Measurements from ENCODE around the gene HOXD10. TPM values are rescaled to one million over a fixed set of nuclear protein-coding genes. Genes with fewer than 3 reads are reported as not detected.

HOXD10 gene
- total RNA-seq, 2 experiments from 2014 or later, result not detected

- ATAC-seq (ENCODE audit: poor library complexity), result no peak
- DNase-seq, result no peak
- peaks cover 97 to 100% of the 10 kb centered on the region in 2 experiments for H3K27me3 ChIP-seq (ENCODE audit: control insufficient read depth in 1 of 2, insufficient read depth in 2 of 2, low read length in 2 of 2)
- H3K4me3 ChIP-seq (ENCODE audit: low read length), result no peak overlapping the region
- no peak overlapping the region for H3K27ac ChIP-seq (ENCODE audit: low read depth in 1 of 2, low read length in 2 of 2)
- TF ChIP-seq CTCF (IDR thresholded peaks at IDR 0.05), result no peak
- no peaks in the 10 kb centered on the region for H3K36me3 ChIP-seq (ENCODE audit: insufficient read depth, low read length)
- H3K9me3 ChIP-seq (ENCODE audit: control insufficient read depth in 1 of 2, insufficient read depth in 1 of 2, low read length in 2 of 2), result peaks cover 18 to 40% of the 10 kb centered on the region in 2 experiments
- peaks cover 6% of the 10 kb centered on the region for H3K4me1 Mint-ChIP-seq (ENCODE audit: low read depth)
- H3K9me3 Mint-ChIP-seq, result peaks cover 5% of the 10 kb centered on the region
- H3K27me3 Mint-ChIP-seq, result peaks cover 98% of the 10 kb centered on the region
- no peak overlapping the region for H3K27ac Mint-ChIP-seq
- H3K4me3 Mint-ChIP-seq, result no peak overlapping the region
- POLR2A ChIA-PET, result interaction anchor here (2.1 kb wide), 1 partner anchor 11 kb away, joined by 5 read pairs; no protein-coding TSS in a partner anchor
- H3K4me1 ChIP-seq (ENCODE audit: insufficient read depth, low read length), result peaks cover 23% of the 10 kb centered on the region
- intact Hi-C loops (cut with DNase I, micrococcal nuclease), result loop anchor here in 1 of 2 experiments (5.0 kb wide), 1 partner anchor 1754 kb away; no protein-coding TSS in a partner anchor
- no peaks in the 10 kb centered on the region for H3K36me3 Mint-ChIP-seq (ENCODE audit: low read depth)
- CTCF ChIA-PET, result no interaction called here
These were observed 45.0 kb upstream of the HOXD10 start for GRCh38 chr2:176071330-176072291.

- TF ChIP-seq CTCF (IDR thresholded peaks at IDR 0.05), result no peak
- Mint-ChIP-seq H3K4me1 (ENCODE audit: low read depth) (peaks cover 6% of the 10 kb centered on the region), H3K27ac (no peak overlapping the region), H3K36me3 (ENCODE audit: low read depth) (no peaks in the 10 kb centered on the region), H3K27me3 (peaks cover 100% of the 10 kb centered on the region), H3K4me3 (no peak overlapping the region), H3K9me3 (peaks cover 5% of the 10 kb centered on the region)
- Histone ChIP-seq H3K27ac (ENCODE audit: low read depth in 1 of 2, low read length in 2 of 2) (no peak overlapping the region), H3K9me3 (ENCODE audit: control insufficient read depth in 1 of 2, insufficient read depth in 1 of 2, low read length in 2 of 2) (peaks cover 24 to 34% of the 10 kb centered on the region in 2 experiments), H3K4me3 (ENCODE audit: low read length) (no peak overlapping the region), H3K36me3 (ENCODE audit: insufficient read depth, low read length) (no peaks in the 10 kb centered on the region), H3K27me3 (ENCODE audit: control insufficient read depth in 1 of 2, insufficient read depth in 2 of 2, low read length in 2 of 2) (peaks cover 97 to 100% of the 10 kb centered on the region in 2 experiments), H3K4me1 (ENCODE audit: insufficient read depth, low read length) (peaks cover 17% of the 10 kb centered on the region)
- no peak for DNase-seq
- intact Hi-C loops (cut with DNase I, micrococcal nuclease), result loop anchor here in 1 of 2 experiments (5.0 kb wide), 1 partner anchor 1755 kb away; no protein-coding TSS in a partner anchor
- no peak for ATAC-seq (ENCODE audit: poor library complexity)
- POLR2A ChIA-PET, result interaction anchor here (2.1 kb wide), 1 partner anchor 10 kb away, joined by 5 read pairs; no protein-coding TSS in a partner anchor
- CTCF ChIA-PET, result no interaction called here
These were observed 44.3 kb upstream of the HOXD10 start for GRCh38 chr2:176072292-176072669.

GRCh38 chr2:176072951-176073904 is 43.4 kb upstream of the HOXD10 start:
- no peak overlapping the region for H3K27ac Mint-ChIP-seq
- intact Hi-C loops (cut with DNase I, micrococcal nuclease), result loop anchor here in 1 of 2 experiments (5.0 kb wide), 1 partner anchor 1756 kb away; no protein-coding TSS in a partner anchor
- peaks cover 8% of the 10 kb centered on the region for H3K4me1 Mint-ChIP-seq (ENCODE audit: low read depth)

More at GRCh38 chr2:176072951-176073904, 43.4 kb upstream of the HOXD10 start:
- ChIA-PET CTCF (no interaction called here), POLR2A (interaction anchor here (2.1 kb wide), 1 partner anchor 9 kb away, joined by 5 read pairs; no protein-coding TSS in a partner anchor)
- H3K36me3 ChIP-seq (ENCODE audit: insufficient read depth, low read length), result no peaks in the 10 kb centered on the region
- Mint-ChIP-seq H3K36me3 (ENCODE audit: low read depth) (peaks cover 2% of the 10 kb centered on the region), H3K27me3 (peaks cover 96% of the 10 kb centered on the region), H3K4me3 (no peak overlapping the region), H3K9me3 (peaks cover 6% of the 10 kb centered on the region)
- ATAC-seq (ENCODE audit: poor library complexity), result no peak
- peaks cover 24 to 27% of the 10 kb centered on the region in 2 experiments for H3K9me3 ChIP-seq (ENCODE audit: control insufficient read depth in 1 of 2, insufficient read depth in 1 of 2, low read length in 2 of 2)
- H3K4me3 ChIP-seq (ENCODE audit: low read length), result no peak overlapping the region
- TF ChIP-seq CTCF (IDR thresholded peaks at IDR 0.05), result no peak
- DNase-seq, result no peak
- peaks cover 89 to 96% of the 10 kb centered on the region in 2 experiments for H3K27me3 ChIP-seq (ENCODE audit: control insufficient read depth in 1 of 2, insufficient read depth in 2 of 2, low read length in 2 of 2)
- no peak overlapping the region for H3K27ac ChIP-seq (ENCODE audit: low read depth in 1 of 2, low read length in 2 of 2)
- peaks cover 11% of the 10 kb centered on the region for H3K4me1 ChIP-seq (ENCODE audit: insufficient read depth, low read length)
